Measurements from ENCODE around the gene PRAMEF15.
"Not testable (repeated sequence)": the region's sequence is repeated elsewhere in the genome, so short reads cannot be mapped to it uniquely, and the experiment has no call there.

Gene PRAMEF15
- 0 to 0.07 (median 0) reads per million in 18 experiments for total RNA-seq

- not testable (repeated sequence) for DNase-seq
Observed at GRCh38 chr1:13315281-13315680, at the start of gene PRAMEF15. Gene PRAMEF15, plus strand, starts transcription at chr1:13315581. Its CDS starts 2,827 bp downstream, at chr1:13318408.

- not testable (repeated sequence) for DNase-seq
Observed at GRCh38 chr1:13277016-13277415, 38.4 kb upstream of the PRAMEF15 start.

- not testable (repeated sequence) for DNase-seq
Observed at GRCh38 chr1:13279617-13280016, 35.8 kb upstream of the PRAMEF15 start.

GRCh38 chr1:13285037-13285436 is 30.3 kb upstream of the PRAMEF15 start, which contains the start of gene PRAMEF8:
Gene PRAMEF8, minus strand, starts transcription at chr1:13285137. Its CDS starts 1,046 bp downstream, at chr1:13284091.
- DNase-seq: not testable (repeated sequence)

- not testable (repeated sequence) for DNase-seq
Observed at GRCh38 chr1:13289030-13289429, 26.4 kb upstream of the PRAMEF15 start.

GRCh38 chr1:13297216-13297931 is 18.0 kb upstream of the PRAMEF15 start:
- not testable (repeated sequence) for DNase-seq

- DNase-seq: not testable (repeated sequence)
Observed at GRCh38 chr1:13298699-13299098, 16.7 kb upstream of the PRAMEF15 start.

- not testable (repeated sequence) for DNase-seq
Observed at GRCh38 chr1:13302197-13302596, 13.2 kb upstream of the PRAMEF15 start.

- DNase-seq: not testable (repeated sequence)
Observed at GRCh38 chr1:13303239-13303638, 12.1 kb upstream of the PRAMEF15 start, which contains the start of gene PRAMEF33. Gene PRAMEF33, plus strand, starts transcription at chr1:13303539. Its CDS starts 2,416 bp downstream, at chr1:13305955.

GRCh38 chr1:13342496-13342895 is 27.1 kb downstream of the PRAMEF15 start:
- DNase-seq: not testable (repeated sequence)

- not testable (repeated sequence) for DNase-seq
Observed at GRCh38 chr1:13347034-13347433, 31.7 kb downstream of the PRAMEF15 start, which contains the start of gene PRAMEF14. Gene PRAMEF14, minus strand, starts transcription at chr1:13347134. Its CDS starts 1,820 bp downstream, at chr1:13345314.

- not testable (repeated sequence) for DNase-seq
Observed at GRCh38 chr1:13353476-13353875, 38.1 kb downstream of the PRAMEF15 start.

- not testable (repeated sequence) for DNase-seq
Observed at GRCh38 chr1:13354475-13354874, 39.1 kb downstream of the PRAMEF15 start.

GRCh38 chr1:13356774-13357173 is 41.4 kb downstream of the PRAMEF15 start:
- peak; percentile 47 to 53 for DNase-seq

- not testable (repeated sequence) for DNase-seq
Observed at GRCh38 chr1:13362364-13362763, 47.0 kb downstream of the PRAMEF15 start.

- DNase-seq: not testable (repeated sequence)
Observed at GRCh38 chr1:13364928-13365327, 49.5 kb downstream of the PRAMEF15 start.

- DNase-seq: not testable (repeated sequence)
Observed at GRCh38 chr1:13366536-13366935, 51.2 kb downstream of the PRAMEF15 start.

- peak; percentile 13 to 35 for DNase-seq
Observed at GRCh38 chr1:13368544-13368943, 53.2 kb downstream of the PRAMEF15 start.
